Sigmoid colon (tissue), 7 donors: Measurements from ENCODE around the gene PEX6. TPM values are rescaled to one million over a fixed set of nuclear protein-coding genes. Genes with fewer than 3 reads are reported as not detected.

ENCODE experiments used
- DNase-seq: peaks from one replicate; pipeline ENCODE4 v3.0.0-alpha.2; 2019
- H3K27ac ChIP-seq, 4 donors: fragments of 200-600 bp; sonication (generic); one replicate each; pipeline ENCODE4 v1.5.1; 2016 to 2019; ENCODE audit warnings: mild to moderate bottlenecking in 1 of 4
- H3K27me3 ChIP-seq, 3 donors: fragments of 200-600 bp; sonication (generic); one replicate each; pipeline ENCODE4 v1.5.1; 2019; ENCODE audit warnings: mild to moderate bottlenecking in 1 of 3
- H3K36me3 ChIP-seq, 4 donors: fragments of 200-600 bp; sonication (generic); one replicate each; pipeline ENCODE4 v1.5.1; 2016 to 2019
- H3K4me1 ChIP-seq, 4 donors: fragments of 200-600 bp; sonication (generic); one replicate each; pipeline ENCODE4 v1.5.1; 2017 to 2019
- H3K4me3 ChIP-seq, 4 donors: fragments of 200-600 bp; sonication (generic); one replicate each; pipeline ENCODE4 v1.5.1; 2017 to 2019; ENCODE audit warnings: mild to moderate bottlenecking in 2 of 4, moderate library complexity in 1 of 4
- H3K9me3 ChIP-seq, 4 donors: fragments of 200-600 bp in 3 of 4; sonication (generic) in 3 of 4; one replicate each; pipeline versions ENCODE4 v1.5.1 to v1.6.1; 2013 to 2019
- CTCF ChIP-seq, 4 experiments: fragments of 450-650 bp in 3 of 4; fragments of 200-600 bp in 1 of 4; IDR thresholded peaks; one replicate each; pipeline ENCODE4 v1.5.1; 2016 to 2019; ENCODE audit warnings: antibody characterized with exemption in 4 of 4, mild to moderate bottlenecking in 3 of 4, moderate library complexity in 2 of 4
- EP300 ChIP-seq, 4 donors: sonication (generic); formaldehyde crosslinking; IDR thresholded peaks; one replicate each; pipeline ENCODE4 v1.6.1; 2017; ENCODE audit warnings: antibody characterized with exemption in 4 of 4
- POLR2A ChIP-seq, 2 donors: fragments of 450-650 bp; IDR thresholded peaks; one replicate each; pipeline ENCODE4 v1.6.1; 2016; ENCODE audit warnings: antibody characterized with exemption in 2 of 2, mild to moderate bottlenecking in 2 of 2, moderate library complexity in 2 of 2
- POLR2AphosphoS5 ChIP-seq, 4 donors: sonication (generic); formaldehyde crosslinking; IDR thresholded peaks; one replicate each; pipeline ENCODE4 v1.6.1; 2017; ENCODE audit warnings: antibody characterized with exemption in 4 of 4
- WGBS, 2 donors: extraction: QIAGEN DNeasy Blood & Tissue Kit; methylation state at CpG; one replicate each; pipeline ENCODE4 v1.1.7; 2013; 5-methylcytosine and 5-hydroxymethylcytosine counted together
- intact Hi-C: fragments of 100-400 bp; cut with DNase I; formaldehyde crosslinking; loops from one replicate; pipeline ENCODE4 v1.15.1; 2023
- polyA plus RNA-seq, 3 donors: library from polyadenylated mRNA; stranded (reverse); fragments of 200-250 nt; gene quantifications; one replicate each; pipeline ENCODE4 v1.2.3, GENCODE V29; 2013
- total RNA-seq, 4 donors: library from RNA; depleted of rRNA; stranded (reverse); fragments of >200 nt; gene quantifications; one replicate each; pipeline ENCODE4 v1.1.0, GENCODE V29; 2016
- donor health status: healthy with polysubstance abuse.
- donor health status: Bipolar disorder and iron deficiency.
- donor health status: healthy.

The PEX6 gene
- total and polyA plus RNA-seq, 7 donors: 10.2 to 21.5 (median 18.2) TPM

GRCh38 chr6:43013097-43013842 is 34.3 kb upstream of the PEX6 start:
- no peak for DNase-seq
- Histone ChIP-seq H3K9me3 (no peaks in the 10 kb centered on the region), H3K4me1 (peaks cover 0 to 53% (median 42%) of the 10 kb centered on the region in 4 donors), H3K27ac (peak overlapping the region; percentile 83 to 86 (median 84)), H3K36me3 (peaks cover 27 to 55% (median 40%) of the 10 kb centered on the region in 4 donors), H3K27me3 (no peaks in the 10 kb centered on the region), H3K4me3 (peak overlapping the region; percentile 55 to 88 (median 85))
- 2 to 3% methylated on average over 25 of the region's 25 CpGs for WGBS, 2 donors
- TF ChIP-seq POLR2A (IDR thresholded peaks at IDR 0.05): no peak
- intact Hi-C loops: loop anchor here (2.0 to 5.0 kb wide), 4 partner anchors 28 to 130 kb away; partner anchors contain the start of gene PPP2R5D

- peaks cover 0 to 48% (median 42%) of the 10 kb centered on the region in 4 donors for H3K4me1 ChIP-seq
Measured at GRCh38 chr6:43012364-43012763, 33.4 kb upstream of the PEX6 start.

GRCh38 chr6:43011207-43011606 is 32.2 kb upstream of the PEX6 start:
- 87% methylated on average over 6 of the region's 6 CpGs for WGBS, 2 donors
- DNase-seq: no peak
- no peak overlapping the region for H3K4me3 ChIP-seq
- TF ChIP-seq EP300 (IDR thresholded peaks at IDR 0.05) (no peak), POLR2A (IDR thresholded peaks at IDR 0.05) (no peak), POLR2AphosphoS5 (IDR thresholded peaks at IDR 0.05) (no peak), CTCF (IDR thresholded peaks at IDR 0.05) (no peak)
- H3K9me3 ChIP-seq: no peaks in the 10 kb centered on the region
- peaks cover 0 to 36% (median 32%) of the 10 kb centered on the region in 4 donors for H3K4me1 ChIP-seq
- no peaks in the 10 kb centered on the region for H3K27me3 ChIP-seq
- H3K27ac ChIP-seq: no peak overlapping the region
- intact Hi-C loops: loop anchor here (5.0 kb wide), 2 partner anchors 79 to 109 kb away; no protein-coding TSS in a partner anchor
- H3K36me3 ChIP-seq: peaks cover 26 to 63% (median 48%) of the 10 kb centered on the region in 4 donors

More at GRCh38 chr6:43012364-43012763, 33.4 kb upstream of the PEX6 start:
- Histone ChIP-seq H3K36me3 (peaks cover 21 to 55% (median 40%) of the 10 kb centered on the region in 4 donors), H3K4me3 (no peak overlapping the region), H3K9me3 (no peaks in the 10 kb centered on the region), H3K27ac (peak overlapping the region in 2 of 4 donors; percentile 84 to 86), H3K27me3 (no peaks in the 10 kb centered on the region)
- WGBS, 2 donors: 88 to 93% methylated on average over 6 of the region's 6 CpGs
- DNase-seq: no peak
- intact Hi-C loops: loop anchor here (2.0 to 5.0 kb wide), 4 partner anchors 28 to 130 kb away; partner anchors contain the start of gene PPP2R5D
- TF ChIP-seq POLR2AphosphoS5 (IDR thresholded peaks at IDR 0.05): no peak
- TF ChIP-seq POLR2A (IDR thresholded peaks at IDR 0.05): no peak
- TF ChIP-seq CTCF (IDR thresholded peaks at IDR 0.05): no peak
- TF ChIP-seq EP300 (IDR thresholded peaks at IDR 0.05): no peak

- H3K36me3 ChIP-seq: peaks cover 26 to 69% (median 48%) of the 10 kb centered on the region in 4 donors
- peaks cover 0 to 19% (median 14%) of the 10 kb centered on the region in 4 donors for H3K4me1 ChIP-seq
- H3K27me3 ChIP-seq: no peaks in the 10 kb centered on the region
- H3K27ac ChIP-seq: no peak overlapping the region
- no peak overlapping the region for H3K4me3 ChIP-seq
- no peaks in the 10 kb centered on the region for H3K9me3 ChIP-seq
- intact Hi-C loops: no loop called here
- no peak for DNase-seq
- TF ChIP-seq POLR2AphosphoS5 (IDR thresholded peaks at IDR 0.05): no peak
- TF ChIP-seq CTCF (IDR thresholded peaks at IDR 0.05): peak in 2 of 4 experiments; percentile 10 to 19
- WGBS, 2 donors: 60 to 73% methylated on average over 6 of the region's 6 CpGs
Measured at GRCh38 chr6:43009124-43009523, 30.1 kb upstream of the PEX6 start.

GRCh38 chr6:43007126-43007525 is 28.1 kb upstream of the PEX6 start:
- peaks cover 0 to 5% (median 2%) of the 10 kb centered on the region in 4 donors for H3K4me1 ChIP-seq
- no peak for DNase-seq
- WGBS, 2 donors: 93 to 96% methylated on average over 9 of the region's 9 CpGs
- no peak overlapping the region for H3K27ac ChIP-seq
- intact Hi-C loops: no loop called here
- H3K27me3 ChIP-seq: no peaks in the 10 kb centered on the region
- H3K4me3 ChIP-seq: no peak overlapping the region
- no peak for TF ChIP-seq POLR2AphosphoS5 (IDR thresholded peaks at IDR 0.05)
- TF ChIP-seq CTCF (IDR thresholded peaks at IDR 0.05): no peak
- no peak for TF ChIP-seq EP300 (IDR thresholded peaks at IDR 0.05)
- no peak for TF ChIP-seq POLR2A (IDR thresholded peaks at IDR 0.05)
- H3K9me3 ChIP-seq: no peaks in the 10 kb centered on the region
- peaks cover 26 to 77% (median 49%) of the 10 kb centered on the region in 4 donors for H3K36me3 ChIP-seq
